B cell (primary cell): ENCODE results near the gene TIGD3. TPM values are rescaled to one million over a fixed set of nuclear protein-coding genes. Genes with fewer than 3 reads are reported as not detected.
"Not testable (repeated sequence)": the region's sequence is repeated elsewhere in the genome, so short reads cannot be mapped to it uniquely, and the experiment has no call there.

ENCODE experiments used
- ATAC-seq: fragments of 200-7000 bp; cut with Tn5 transposase; one replicate; pipeline ENCODE4 v1.10.0; 2021; ENCODE audit warnings: low read depth, mild to moderate bottlenecking, moderate number of reproducible peaks, moderate library complexity
- CTCF ChIA-PET: fragments of 350-600 bp; sonication (Branson Sonifier 250); formaldehyde crosslinking; loops from one replicate; lab custom pipeline; 2021; ENCODE audit warnings: antibody characterized with exemption, inconsistent platforms; lab: Charles Lee
- POLR2A ChIA-PET: fragments of 350-600 bp; sonication (Branson Sonifier 250); formaldehyde crosslinking; loops from one replicate; lab custom pipeline; 2021; ENCODE audit warnings: antibody characterized with exemption; lab: Charles Lee
- DNase-seq: peaks from one replicate; pipeline ENCODE4 v3.0.0; 2013
- H2AFZ ChIP-seq: 2 replicates; pipeline ENCODE4 v1.6.1; 2012; ENCODE audit warnings: mild to moderate bottlenecking, low read depth, low read length; ENCODE audit not compliant: insufficient read depth, poor library complexity, severe bottlenecking
- H3K27ac ChIP-seq, 2 donors: 1 replicate in 1 of 2; 2 replicates in 1 of 2; pipeline ENCODE4 v1.5.1; 2012 to 2013; ENCODE audit warnings: low read length in 2 of 2, mild to moderate bottlenecking in 2 of 2, moderate library complexity in 1 of 2
- H3K27me3 ChIP-seq, 4 experiments: fragments of 200-600 bp in 1 of 4; sonication (generic) in 1 of 4; replicated peaks in 1 of 4; 1 replicate in 2 of 4; 2 replicates in 2 of 4; pipeline versions ENCODE4 v1.6.1 to v1.7.0; 2013 to 2016; ENCODE audit warnings: low read length in 3 of 4, mild to moderate bottlenecking in 2 of 4, mixed read lengths in 1 of 4, moderate library complexity in 1 of 4; ENCODE audit not compliant: insufficient read depth in 4 of 4, control insufficient read depth in 3 of 4; ENCODE audit errors: control extremely low read depth in 1 of 4
- H3K36me3 ChIP-seq, 2 experiments: replicated peaks in 1 of 2; 1 replicate in 1 of 2; 2 replicates in 1 of 2; pipeline versions ENCODE4 v1.6.1 to v1.7.1; 2013; ENCODE audit warnings: low read length in 1 of 2; ENCODE audit not compliant: insufficient read depth in 2 of 2, control insufficient read depth in 1 of 2; ENCODE audit errors: control extremely low read depth in 1 of 2, extremely low read depth in 1 of 2
- H3K4me1 ChIP-seq, 2 donors: fragments of 200-600 bp in 1 of 2; sonication (generic) in 1 of 2; 1 replicate in 1 of 2; 2 replicates in 1 of 2; pipeline versions ENCODE4 v1.5.1 to v1.6.1; 2013 to 2017; ENCODE audit warnings: low read length in 2 of 2; ENCODE audit not compliant: control insufficient read depth in 2 of 2, insufficient read depth in 2 of 2
- H3K4me2 ChIP-seq: replicated peaks from 2 replicates; pipeline ENCODE3; 2012; ENCODE audit warnings: mild to moderate bottlenecking, low read depth, low read length; ENCODE audit not compliant: poor library complexity, severe bottlenecking
- H3K4me3 ChIP-seq, 5 experiments: fragments of 200-600 bp in 1 of 5; sonication (generic) in 1 of 5; 1 replicate in 3 of 5; 2 replicates in 2 of 5; pipeline versions ENCODE4 v1.5.1 to v1.7.0; 2011 to 2016; ENCODE audit warnings: low read length in 4 of 5, mild to moderate bottlenecking in 4 of 5, low read depth in 2 of 5, control low read depth in 1 of 5, moderate library complexity in 1 of 5; ENCODE audit not compliant: insufficient read depth in 1 of 5; ENCODE audit errors: control extremely low read depth in 1 of 5, extremely low read depth in 1 of 5
- H3K79me2 ChIP-seq: fragments of 200-600 bp; sonication (generic); one replicate; pipeline ENCODE4 v1.6.0; 2016; ENCODE audit warnings: low read length; ENCODE audit not compliant: control insufficient read depth, insufficient read depth
- H3K9ac ChIP-seq: fragments of 200-600 bp; sonication (generic); 2 replicates; pipeline ENCODE4 v1.6.1; 2017; ENCODE audit warnings: mild to moderate bottlenecking, low read length, moderate library complexity
- H3K9me3 ChIP-seq, 3 donors: one replicate each; pipeline versions ENCODE4 v1.6.1 to v1.7.1; 2013; ENCODE audit warnings: low read length in 2 of 3; ENCODE audit not compliant: control insufficient read depth in 2 of 3, insufficient read depth in 1 of 3; ENCODE audit errors: control extremely low read depth in 1 of 3
- H4K20me1 ChIP-seq: 2 replicates; pipeline ENCODE4 v1.6.0; 2012; ENCODE audit warnings: mild to moderate bottlenecking, low read length; ENCODE audit not compliant: insufficient read depth, control insufficient read depth, poor library complexity, severe bottlenecking
- H3K27ac Mint-ChIP-seq: one replicate; pipeline ENCODE4 v1.8.0; 2021; ENCODE audit warnings: mixed read lengths
- H3K27me3 Mint-ChIP-seq: one replicate; pipeline ENCODE4 v1.8.0; 2021; ENCODE audit warnings: mixed read lengths
- H3K4me1 Mint-ChIP-seq: one replicate; pipeline ENCODE4 v1.8.0; 2021; ENCODE audit warnings: mixed read lengths
- H3K4me3 Mint-ChIP-seq: one replicate; pipeline ENCODE4 v1.8.0; 2021; ENCODE audit warnings: mixed read lengths
- H3K9me3 Mint-ChIP-seq: one replicate; pipeline ENCODE4 v1.8.0; 2022; ENCODE audit warnings: mixed read lengths; ENCODE audit not compliant: insufficient read depth
- CTCF ChIP-seq: fragments of 200-600 bp; IDR thresholded peaks from one replicate; pipeline ENCODE4 v1.8.0; 2022; ENCODE audit warnings: antibody characterized with exemption, mild to moderate bottlenecking
- EZH2 ChIP-seq: IDR thresholded peaks from 2 replicates; pipeline ENCODE4 v1.6.1; 2012; ENCODE audit warnings: borderline replicate concordance, low read depth, mild to moderate bottlenecking, moderate library complexity, low read length; ENCODE audit not compliant: insufficient read depth, poor library complexity, severe bottlenecking
- WGBS: methylation state at CpG from one replicate; pipeline ENCODE4 v1.1.5; 2013; ENCODE audit warnings: missing lambda C conversion rate; ENCODE audit not compliant: insufficient coverage; 5-methylcytosine and 5-hydroxymethylcytosine counted together
- intact Hi-C: fragments of 100-400 bp; cut with micrococcal nuclease; formaldehyde crosslinking; loops from one replicate; pipeline ENCODE4 v1.10.0; 2022
- polyA plus RNA-seq: library from polyadenylated mRNA; depleted of rRNA; stranded (reverse); fragments of >200 nt; gene quantifications from 2 replicates; pipeline ENCODE4 v1.2.3, GENCODE V29; 2012
- total RNA-seq, 2 donors: library from RNA; stranded (reverse); fragments of 120-200 nt in 1 of 2; gene quantifications; 1 replicate in 1 of 2; 2 replicates in 1 of 2; pipeline versions ENCODE4 v1.2.3 to v1.2.4, GENCODE V29; 2013 to 2022

Gene TIGD3
- total and polyA plus RNA-seq, 2 donors (not counting 1 experiment from before 2014, with no cell fraction given) = 3.8 to 6.1 TPM

DNA sequence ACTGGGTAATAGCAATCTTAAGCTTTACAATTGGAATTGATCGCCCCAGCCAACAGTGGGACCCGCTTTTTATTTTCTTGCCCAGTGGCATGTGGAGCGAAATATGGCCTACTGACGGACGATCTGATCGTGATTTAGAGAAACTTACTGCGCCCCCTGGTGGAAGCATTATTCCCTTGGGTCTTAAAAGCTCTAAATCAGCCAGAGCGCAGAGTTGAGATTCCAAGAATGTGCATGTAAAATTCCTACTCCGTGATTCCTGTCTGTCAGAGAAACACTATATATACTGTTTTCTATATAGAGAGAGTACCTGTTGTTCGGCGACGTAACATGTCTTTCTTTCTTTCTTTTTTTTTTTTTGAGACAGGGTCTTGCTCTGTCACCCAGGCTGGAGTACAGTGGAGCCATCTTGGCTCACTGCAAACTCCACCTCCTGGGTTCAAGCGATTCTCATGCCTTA lies 24.6 kb upstream of the TIGD3 start:
- H3K4me1 ChIP-seq = peaks cover 23 to 28% of the 10 kb centered on the region in 2 donors
- ATAC-seq (peak; percentile 42), DNase-seq (peak; percentile 93)
- Mint-ChIP-seq H3K4me3 (peak overlapping the region; percentile 76), H3K9me3 (no peaks in the 10 kb centered on the region), H3K27ac (peak overlapping the region; percentile 90), H3K4me1 (peaks cover 22% of the 10 kb centered on the region), H3K27me3 (no peaks in the 10 kb centered on the region)
- H3K9me3 ChIP-seq = no peaks in the 10 kb centered on the region
- intact Hi-C loops = loop anchor here (1.0 to 5.0 kb wide), 3 partner anchors 15 to 68 kb away; partner anchors contain the start of gene POLA2
- no peaks in the 10 kb centered on the region for H3K27me3 ChIP-seq
- TF ChIP-seq CTCF (peak; percentile 86), EZH2 (no peak)
- peaks cover 10% of the 10 kb centered on the region for H4K20me1 ChIP-seq
- ChIA-PET POLR2A (interaction anchor here (0.5 to 1.4 kb wide), 10 partner anchors 15 to 760 kb away, joined by 3 to 7 read pairs (median 4); partner anchors contain the start of gene CDC42EP2), CTCF (interaction anchor here (0.6 to 12.0 kb wide), 46 partner anchors 11 to 641 kb away, joined by 3 to 214 read pairs (median 4); partner anchors contain the start of genes CAPN1, CDC42EP2, FAU and KCNK7)
- peak overlapping the region; percentile 66 for H2AFZ ChIP-seq
- peak overlapping the region in 4 of 5 experiments; percentile 5 to 48 (median 44) for H3K4me3 ChIP-seq
- WGBS = 4% methylated on average over 8 of the region's 13 CpGs
- peak overlapping the region; percentile 73 for H3K4me2 ChIP-seq
- peaks cover 14% of the 10 kb centered on the region for H3K79me2 ChIP-seq
- H3K36me3 ChIP-seq = no peaks in the 10 kb centered on the region
- peak overlapping the region; percentile 50 for H3K9ac ChIP-seq
- H3K27ac ChIP-seq = peak overlapping the region; percentile 50 to 69

DNA sequence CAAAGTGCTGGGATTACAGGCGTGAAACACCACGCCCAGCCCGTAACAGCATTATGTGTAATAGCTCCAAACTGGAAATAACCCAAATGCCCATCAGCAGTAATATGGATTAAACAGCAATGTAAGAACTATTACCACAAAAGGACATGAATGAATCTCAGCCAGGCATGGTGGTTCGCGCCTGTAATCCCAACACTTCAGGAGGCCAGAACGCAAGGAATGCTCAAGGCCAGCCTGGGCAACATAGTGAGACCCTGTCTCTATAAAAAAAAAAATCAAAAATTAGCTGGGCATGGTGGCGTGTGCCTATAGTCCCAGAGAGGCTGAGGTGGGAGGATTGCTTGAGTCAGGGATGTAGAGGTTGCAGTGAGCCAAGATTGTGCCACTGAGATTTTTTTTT lies 24.0 kb upstream of the TIGD3 start:
- Histone ChIP-seq H3K9me3 (no peaks in the 10 kb centered on the region), H2AFZ (no peak overlapping the region), H3K4me2 (no peak overlapping the region), H3K79me2 (peaks cover 19% of the 10 kb centered on the region), H3K4me1 (peaks cover 28 to 34% of the 10 kb centered on the region in 2 donors), H3K27ac (no peak overlapping the region), H3K4me3 (no peak overlapping the region), H4K20me1 (peaks cover 15% of the 10 kb centered on the region), H3K27me3 (no peaks in the 10 kb centered on the region), H3K36me3 (no peaks in the 10 kb centered on the region), H3K9ac (no peak overlapping the region)
- H3K4me1 Mint-ChIP-seq = peaks cover 28% of the 10 kb centered on the region
- TF ChIP-seq CTCF = no peak
- no peak for TF ChIP-seq EZH2
- H3K9me3 Mint-ChIP-seq = no peaks in the 10 kb centered on the region
- 100% methylated on average over 2 of the region's 7 CpGs for WGBS
- H3K27ac Mint-ChIP-seq = no peak overlapping the region
- H3K27me3 Mint-ChIP-seq = no peaks in the 10 kb centered on the region
- CTCF ChIA-PET = interaction anchor here (0.6 to 12.0 kb wide), 31 partner anchors 10 to 486 kb away, joined by 3 to 214 read pairs (median 5); partner anchors contain the start of genes ARL2, CAPN1, CDC42BPG and CDC42EP2
- ATAC-seq (no peak), DNase-seq (no peak)
- intact Hi-C loops = loop anchor here (1.0 to 5.0 kb wide), 3 partner anchors 15 to 68 kb away; partner anchors contain the start of gene POLA2
- H3K4me3 Mint-ChIP-seq = no peak overlapping the region
- POLR2A ChIA-PET = interaction anchor here (0.7 to 1.4 kb wide), 3 partner anchors 15 to 158 kb away, joined by 3 to 7 read pairs (median 6); partner anchors contain the start of gene CDC42EP2

- not testable (repeated sequence) for H3K36me3 ChIP-seq, H3K27me3 Mint-ChIP-seq, H3K27ac Mint-ChIP-seq, H3K4me2 ChIP-seq, H3K9me3 Mint-ChIP-seq, H2AFZ ChIP-seq, ATAC-seq, H3K27me3 ChIP-seq, H3K9ac ChIP-seq, H3K27ac ChIP-seq, DNase-seq, H3K4me3 Mint-ChIP-seq, H3K4me3 ChIP-seq, H3K9me3 ChIP-seq
- peaks cover 30% of the 10 kb centered on the region for H4K20me1 ChIP-seq
- 99% methylated on average over 6 of the region's 9 CpGs for WGBS
- CTCF ChIA-PET = interaction anchor here (0.6 to 12.0 kb wide), 17 partner anchors 12 to 527 kb away, joined by 3 to 214 read pairs (median 5); partner anchors contain the start of genes CDC42EP2, MUS81 and TIGD3
- peaks cover 38% of the 10 kb centered on the region for H3K79me2 ChIP-seq
- POLR2A ChIA-PET = interaction anchor here (0.6 to 2.0 kb wide), 9 partner anchors 17 to 891 kb away, joined by 3 to 13 read pairs (median 5); partner anchors contain the start of gene CDC42EP2
- peaks cover 31% of the 10 kb centered on the region for H3K4me1 Mint-ChIP-seq
- intact Hi-C loops = loop anchor here (5.0 kb wide), 1 partner anchor 70 kb away; the partner anchor contains the start of gene POLA2
- peaks cover 30 to 35% of the 10 kb centered on the region in 2 donors for H3K4me1 ChIP-seq
Observed at GRCh38 chr11:65332591-65332990, 22.0 kb upstream of the TIGD3 start.
